RCC 7860 (cell line): ENCODE measurements around the gene CDK9.
A peak's percentile ranks its signal among the peaks of the same experiment; 100 is the strongest.
"Not testable (repeated sequence)": the region's sequence is repeated elsewhere in the genome, so short reads cannot be mapped to it uniquely, and the experiment has no call there.

Source experiments
- DNase-seq: peaks from one replicate; pipeline ENCODE4 v3.0.0-alpha.2; 2015; ENCODE audit warnings: low spot score
- FAIRE-seq: peaks from 2 replicates; lab custom pipeline; 2012; peaks lifted over from hg19 to GRCh38; lab: Jason Lieb, UNC

CDK9 gene

GRCh38 chr9:127817881-127818434, 32.1 kb downstream of the CDK9 start:
- DNase-seq, result no peak
- no peak for FAIRE-seq

GRCh38 chr9:127818574-127818973, 32.7 kb downstream of the CDK9 start:
- FAIRE-seq (no peak), DNase-seq (no peak)

- FAIRE-seq (no peak), DNase-seq (no peak)
Observed at GRCh38 chr9:127822108-127822507, 36.3 kb downstream of the CDK9 start.

- DNase-seq, result no peak
- no peak for FAIRE-seq
Observed at GRCh38 chr9:127825319-127826051, 39.7 kb downstream of the CDK9 start.

- FAIRE-seq (no peak), DNase-seq (no peak)
Observed at GRCh38 chr9:127826253-127826913, 40.5 kb downstream of the CDK9 start.

- FAIRE-seq (no peak), DNase-seq (no peak)
Observed at GRCh38 chr9:127828262-127829031, 42.6 kb downstream of the CDK9 start.

- FAIRE-seq, result no peak
- DNase-seq, result no peak
Observed at GRCh38 chr9:127829205-127829906, 43.5 kb downstream of the CDK9 start.

GRCh38 chr9:127832248-127832647, 46.4 kb downstream of the CDK9 start:
- FAIRE-seq, result no peak
- DNase-seq, result no peak

GRCh38 chr9:127833555-127833954, 47.7 kb downstream of the CDK9 start:
- FAIRE-seq (no peak), DNase-seq (no peak)

GRCh38 chr9:127835991-127836516, 50.2 kb downstream of the CDK9 start:
- no peak for FAIRE-seq

GRCh38 chr9:127836561-127836960, 50.7 kb downstream of the CDK9 start:
- not testable (repeated sequence) for DNase-seq, FAIRE-seq

More at GRCh38 chr9:127835991-127836516, 50.2 kb downstream of the CDK9 start:
- DNase-seq, result no peak

GRCh38 chr9:127837346-127837745, 51.5 kb downstream of the CDK9 start:
- no peak for FAIRE-seq
- DNase-seq, result no peak

GRCh38 chr9:127838375-127839078, 52.7 kb downstream of the CDK9 start:
- peak; percentile 90 for FAIRE-seq
- peak; percentile 96 for DNase-seq
